Measurements from ENCODE around the gene SLC25A30. TPM values are rescaled to one million over a fixed set of nuclear protein-coding genes. Genes with fewer than 3 reads are reported as not detected.

Gene SLC25A30
- total RNA-seq, 6 experiments from 2014 or later: 16.5 to 27.2 (median 18.8) TPM

- Mint-ChIP-seq H3K36me3 (ENCODE audit: low read depth) (peaks cover 14% of the 10 kb centered on the region), H3K9me3 (no peaks in the 10 kb centered on the region), H3K4me1 (ENCODE audit: low read depth) (peaks cover 33% of the 10 kb centered on the region), H3K27ac (no peak overlapping the region), H3K4me3 (no peak overlapping the region), H3K27me3 (ENCODE audit: insufficient read depth) (no peaks in the 10 kb centered on the region)
- DNase-seq: no peak
- TF ChIP-seq, protein P1, sequence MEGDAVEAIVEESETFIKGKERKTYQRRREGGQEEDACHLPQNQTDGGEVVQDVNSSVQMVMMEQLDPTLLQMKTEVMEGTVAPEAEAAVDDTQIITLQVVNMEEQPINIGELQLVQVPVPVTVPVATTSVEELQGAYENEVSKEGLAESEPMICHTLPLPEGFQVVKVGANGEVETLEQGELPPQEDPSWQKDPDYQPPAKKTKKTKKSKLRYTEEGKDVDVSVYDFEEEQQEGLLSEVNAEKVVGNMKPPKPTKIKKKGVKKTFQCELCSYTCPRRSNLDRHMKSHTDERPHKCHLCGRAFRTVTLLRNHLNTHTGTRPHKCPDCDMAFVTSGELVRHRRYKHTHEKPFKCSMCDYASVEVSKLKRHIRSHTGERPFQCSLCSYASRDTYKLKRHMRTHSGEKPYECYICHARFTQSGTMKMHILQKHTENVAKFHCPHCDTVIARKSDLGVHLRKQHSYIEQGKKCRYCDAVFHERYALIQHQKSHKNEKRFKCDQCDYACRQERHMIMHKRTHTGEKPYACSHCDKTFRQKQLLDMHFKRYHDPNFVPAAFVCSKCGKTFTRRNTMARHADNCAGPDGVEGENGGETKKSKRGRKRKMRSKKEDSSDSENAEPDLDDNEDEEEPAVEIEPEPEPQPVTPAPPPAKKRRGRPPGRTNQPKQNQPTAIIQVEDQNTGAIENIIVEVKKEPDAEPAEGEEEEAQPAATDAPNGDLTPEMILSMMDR (IDR thresholded peaks at IDR 0.05): no peak
Measured at GRCh38 chr13:45410466-45410865, 7.7 kb downstream of the SLC25A30 start.

GRCh38 chr13:45410001-45410400, 8.2 kb downstream of the SLC25A30 start:
- no peak for DNase-seq
- Mint-ChIP-seq H3K36me3 (ENCODE audit: low read depth) (peaks cover 18% of the 10 kb centered on the region), H3K4me1 (ENCODE audit: low read depth) (peaks cover 30% of the 10 kb centered on the region), H3K4me3 (no peak overlapping the region), H3K27me3 (ENCODE audit: insufficient read depth) (no peaks in the 10 kb centered on the region), H3K27ac (no peak overlapping the region), H3K9me3 (no peaks in the 10 kb centered on the region)
- TF ChIP-seq, protein P1 (IDR thresholded peaks at IDR 0.05): no peak

DNA sequence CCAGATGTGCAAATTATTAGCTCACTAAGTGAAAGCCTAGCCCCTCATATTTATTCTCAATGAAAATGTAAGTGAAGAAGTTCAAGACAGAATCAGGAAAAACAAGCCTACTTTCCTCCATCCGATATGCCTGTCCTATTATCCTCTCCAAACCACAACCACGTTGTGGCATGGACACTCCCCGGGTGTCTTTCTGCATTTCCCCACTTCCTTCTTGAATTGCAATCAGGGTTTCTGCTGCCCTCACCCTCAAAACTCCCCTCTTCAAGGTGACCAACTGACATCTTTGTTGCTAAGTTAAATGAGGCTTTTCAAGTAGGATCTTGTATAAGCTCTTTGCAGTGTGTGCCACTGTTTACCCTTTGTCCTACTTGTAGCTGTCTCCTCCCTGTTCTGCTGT, 11.8 kb downstream of the SLC25A30 start:
- no peak overlapping the region for H3K4me3 Mint-ChIP-seq
- TF ChIP-seq, protein P1 (IDR thresholded peaks at IDR 0.05): no peak
- peaks cover 3% of the 10 kb centered on the region for H3K4me1 Mint-ChIP-seq (ENCODE audit: low read depth)
- no peak for DNase-seq
- no peak overlapping the region for H3K27ac Mint-ChIP-seq
- H3K36me3 Mint-ChIP-seq (ENCODE audit: low read depth): peaks cover 28% of the 10 kb centered on the region
- no peaks in the 10 kb centered on the region for H3K27me3 Mint-ChIP-seq (ENCODE audit: insufficient read depth)
- no peaks in the 10 kb centered on the region for H3K9me3 Mint-ChIP-seq

GRCh38 chr13:45403081-45403480, 15.1 kb downstream of the SLC25A30 start:
- TF ChIP-seq, protein P1 (IDR thresholded peaks at IDR 0.05): no peak

DNA sequence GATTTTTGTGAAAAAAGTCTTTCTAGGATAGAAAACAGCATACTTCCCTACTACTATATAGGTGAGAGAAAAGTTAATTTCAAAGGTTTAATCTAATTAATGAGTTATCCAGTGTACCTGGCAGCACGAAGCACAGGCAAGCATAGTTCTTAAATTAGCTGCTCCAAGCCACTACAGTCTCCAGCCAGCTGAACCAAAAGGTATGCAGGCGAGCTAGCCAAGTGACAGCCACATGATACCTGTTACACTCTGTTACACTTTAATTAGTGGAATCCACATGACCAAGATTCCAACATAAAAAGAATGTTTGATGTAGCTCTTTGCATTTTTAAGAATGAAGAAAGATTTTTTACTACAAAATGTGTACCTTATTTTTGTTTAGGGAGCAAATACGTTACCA, 15.5 kb downstream of the SLC25A30 start:
- TF ChIP-seq, protein P1 (IDR thresholded peaks at IDR 0.05): no peak
- Mint-ChIP-seq H3K36me3 (ENCODE audit: low read depth) (peaks cover 25% of the 10 kb centered on the region), H3K4me3 (no peak overlapping the region), H3K27ac (no peak overlapping the region), H3K4me1 (ENCODE audit: low read depth) (no peaks in the 10 kb centered on the region), H3K27me3 (ENCODE audit: insufficient read depth) (no peaks in the 10 kb centered on the region), H3K9me3 (no peaks in the 10 kb centered on the region)
- DNase-seq: no peak

More at GRCh38 chr13:45403081-45403480, 15.1 kb downstream of the SLC25A30 start:
- Mint-ChIP-seq H3K27me3 (ENCODE audit: insufficient read depth) (no peaks in the 10 kb centered on the region), H3K9me3 (no peaks in the 10 kb centered on the region), H3K4me1 (ENCODE audit: low read depth) (no peaks in the 10 kb centered on the region), H3K4me3 (no peak overlapping the region), H3K27ac (no peak overlapping the region), H3K36me3 (ENCODE audit: low read depth) (peaks cover 28% of the 10 kb centered on the region)
- no peak for DNase-seq

DNA sequence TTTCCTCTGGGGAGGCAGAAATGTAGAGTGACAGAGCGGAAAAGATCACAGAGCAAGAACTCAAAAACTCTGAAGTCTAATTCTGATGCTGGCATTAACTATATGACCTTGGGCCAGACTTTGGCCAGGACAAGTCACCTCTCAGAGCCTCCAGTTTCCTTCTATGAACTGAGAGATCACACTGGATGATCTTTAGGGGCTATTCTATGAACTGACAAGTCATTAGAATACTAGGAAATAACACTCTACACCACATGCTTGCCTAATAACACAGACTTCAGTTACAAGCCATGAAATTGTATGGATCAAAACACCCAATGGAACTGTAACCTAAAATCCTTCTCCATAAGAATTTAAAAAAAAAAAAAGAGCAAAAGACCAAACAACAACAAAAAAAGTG, 16.9 kb downstream of the SLC25A30 start:
- H3K27me3 Mint-ChIP-seq (ENCODE audit: insufficient read depth): no peaks in the 10 kb centered on the region; the same call in 1 of the 2 replicates
- H3K9me3 Mint-ChIP-seq: no peaks in the 10 kb centered on the region
- peaks cover 6% of the 10 kb centered on the region for H3K4me1 Mint-ChIP-seq (ENCODE audit: low read depth)
- DNase-seq: no peak
- peaks cover 16% of the 10 kb centered on the region for H3K36me3 Mint-ChIP-seq (ENCODE audit: low read depth)
- H3K4me3 Mint-ChIP-seq: no peak overlapping the region
- TF ChIP-seq, protein P1 (IDR thresholded peaks at IDR 0.05): no peak
- H3K27ac Mint-ChIP-seq: no peak overlapping the region

All from HFFc6 (cell line).